K562 (cell line): ENCODE measurements around the gene SNX14. TPM values are rescaled to one million over a fixed set of nuclear protein-coding genes. Genes with fewer than 3 reads are reported as not detected.

Source experiments
- ARNT ChIP-seq, 2 experiments: fragments of 450-650 bp; IDR thresholded peaks; 2 replicates each; pipeline ENCODE4 v1.6.1; 2016; ENCODE audit warnings: mild to moderate bottlenecking in 1 of 2
- BHLHE40 ChIP-seq: IDR thresholded peaks from 2 replicates; pipeline ENCODE4 v1.6.1; 2011; ENCODE audit warnings: low read length, improper control_type of control experiment
- CBX8 ChIP-seq: fragments of 200-600 bp; sonication (generic); IDR thresholded peaks from 2 replicates; pipeline ENCODE4 v1.6.1; 2012; ENCODE audit warnings: borderline replicate concordance, mixed run types, low read depth, mild to moderate bottlenecking, moderate library complexity, mixed read lengths, low read length, control low read depth, inconsistent platforms; ENCODE audit not compliant: poor library complexity, severe bottlenecking; ENCODE audit errors: extremely low read depth
- EP300 ChIP-seq: IDR thresholded peaks from 2 replicates; pipeline ENCODE4 v1.6.1; 2012; ENCODE audit warnings: low read length, improper control_type of control experiment
- FOXJ3 ChIP-seq: sonication (generic); formaldehyde crosslinking; IDR thresholded peaks from 2 replicates; pipeline ENCODE4 v1.4.0; 2020; ENCODE audit warnings: mild to moderate bottlenecking, missing genetic modification reagents
- KHSRP ChIP-seq: fragments of 450-650 bp; IDR thresholded peaks from 2 replicates; pipeline ENCODE4 v1.6.1; 2017
- MEF2D ChIP-seq: conservative IDR thresholded peaks from 2 replicates; pipeline ENCODE4 v1.6.1; 2016; ENCODE audit warnings: low read depth, missing genetic modification characterization, missing compliant biosample characterization
- NCOA1 ChIP-seq: fragments of 450-650 bp; IDR thresholded peaks from 2 replicates; pipeline ENCODE4 v1.6.1; 2016; ENCODE audit warnings: low read depth
- NR1H2 ChIP-seq: sonication (generic); formaldehyde crosslinking; IDR thresholded peaks from 2 replicates; pipeline ENCODE4 v1.4.0; 2020; ENCODE audit warnings: mild to moderate bottlenecking, missing genetic modification reagents
- NR2C1 ChIP-seq, 2 experiments: fragments of 450-650 bp; IDR thresholded peaks; 2 replicates each; pipeline ENCODE4 v1.6.1; 2017; ENCODE audit warnings: mild to moderate bottlenecking in 2 of 2, antibody characterized with exemption in 1 of 2, inconsistent platforms in 1 of 2, missing compliant biosample characterization in 1 of 2, missing genetic modification characterization in 1 of 2
- NR4A1 ChIP-seq, 2 experiments: fragments of 250-450 bp in 1 of 2; fragments of 450-650 bp in 1 of 2; sonication (Bioruptor Pico) in 1 of 2; IDR thresholded peaks; 2 replicates each; pipeline versions ENCODE4 v1.4.0 to v1.6.1; 2016 to 2020; ENCODE audit warnings: mild to moderate bottlenecking in 2 of 2, missing compliant biosample characterization in 1 of 2, missing genetic modification characterization in 1 of 2, moderate library complexity in 1 of 2
- POLR2AphosphoS2 ChIP-seq: IDR thresholded peaks from 2 replicates; pipeline ENCODE4 v1.6.1; 2012; ENCODE audit warnings: low read length, improper control_type of control experiment
- RBM17 ChIP-seq: fragments of 200-400 bp; formaldehyde crosslinking; IDR thresholded peaks from 2 replicates; pipeline ENCODE4 v1.6.1; 2017; ENCODE audit warnings: low read depth, mild to moderate bottlenecking, low read length, borderline replicate concordance
- SETDB1 ChIP-seq: IDR thresholded peaks from one replicate; pipeline ENCODE4 v1.6.1; 2012; ENCODE audit warnings: low read length, control low read depth, inconsistent platforms
- SOX6 ChIP-seq: fragments of 450-650 bp; IDR thresholded peaks from 2 replicates; pipeline ENCODE4 v1.6.1; 2014; ENCODE audit warnings: mild to moderate bottlenecking
- SUPT5H ChIP-seq: fragments of 450-650 bp; IDR thresholded peaks from 2 replicates; pipeline ENCODE4 v1.6.1; 2016
- TCFL5 ChIP-seq: fragments of 250-450 bp; sonication (Bioruptor Pico); conservative IDR thresholded peaks from 2 replicates; pipeline ENCODE4 v1.6.1; 2021; ENCODE audit warnings: mild to moderate bottlenecking, moderate library complexity, matching md5 sums
- THRAP3 ChIP-seq: fragments of 450-650 bp; IDR thresholded peaks from 2 replicates; pipeline ENCODE4 v1.6.1; 2016; ENCODE audit warnings: mild to moderate bottlenecking, inconsistent platforms, borderline replicate concordance
- ZNF124 ChIP-seq: sonication (generic); formaldehyde crosslinking; IDR thresholded peaks from 2 replicates; pipeline ENCODE4 v1.8.1; 2022; ENCODE audit warnings: missing genetic modification reagents
- ZZZ3 ChIP-seq: fragments of 450-650 bp; IDR thresholded peaks from 2 replicates; pipeline ENCODE4 v1.6.1; 2016; ENCODE audit warnings: antibody characterized with exemption, mild to moderate bottlenecking, moderate library complexity
- polyA plus RNA-seq, 8 experiments: library from polyadenylated mRNA; depleted of rRNA in 4 of 8; stranded (reverse) in 5 of 8; unstranded in 3 of 8; fragments of >200 nt; fragmentation: Nextera tagmentation in 2 of 8; fragmentation: Illumina TruSeq in 1 of 8; extraction: Ambion mirVana in 2 of 8; extraction: Trizol in 1 of 8; gene quantifications; 2 replicates each; pipeline versions ENCODE4 v1.2.1 to v1.2.3, GENCODE V29; 2011 to 2014; ENCODE audit warnings: inconsistent platforms in 1 of 8, missing spikeins in 1 of 8
- total RNA-seq, 7 experiments: library from RNA; depleted of rRNA in 6 of 7; stranded (reverse); fragments of >200 nt in 6 of 7; fragmentation: Illumina TruSeq in 2 of 7; extraction: Trizol in 2 of 7; gene quantifications; 2 replicates each; pipeline versions ENCODE4 v1.2.1 to v1.2.3, GENCODE V29; 2011 to 2021; ENCODE audit warnings: low replicate concordance in 1 of 7
- TF ChIP-seq, protein P1 (sequence below): fragments of 450-650 bp; formaldehyde crosslinking; IDR thresholded peaks from 2 replicates; pipeline ENCODE4 v1.4.0; 2022; ENCODE audit warnings: missing genetic modification characterization
- TF ChIP-seq, protein P2 (sequence below): sonication (generic); formaldehyde crosslinking; IDR thresholded peaks from 2 replicates; pipeline ENCODE4 v1.8.0; 2022; ENCODE audit warnings: mild to moderate bottlenecking, missing genetic modification reagents, borderline replicate concordance
- TF ChIP-seq, protein P3 (sequence below): sonication (generic); formaldehyde crosslinking; IDR thresholded peaks from 2 replicates; pipeline ENCODE4 v1.8.0; 2022; ENCODE audit warnings: mild to moderate bottlenecking, missing genetic modification reagents

Gene SNX14
- total and polyA plus RNA-seq, 9 of the 15 experiments (the other 6 are each of a cell fraction or from before 2014, with no cell fraction given), result 46.5 to 140 (median 71.2) TPM

DNA sequence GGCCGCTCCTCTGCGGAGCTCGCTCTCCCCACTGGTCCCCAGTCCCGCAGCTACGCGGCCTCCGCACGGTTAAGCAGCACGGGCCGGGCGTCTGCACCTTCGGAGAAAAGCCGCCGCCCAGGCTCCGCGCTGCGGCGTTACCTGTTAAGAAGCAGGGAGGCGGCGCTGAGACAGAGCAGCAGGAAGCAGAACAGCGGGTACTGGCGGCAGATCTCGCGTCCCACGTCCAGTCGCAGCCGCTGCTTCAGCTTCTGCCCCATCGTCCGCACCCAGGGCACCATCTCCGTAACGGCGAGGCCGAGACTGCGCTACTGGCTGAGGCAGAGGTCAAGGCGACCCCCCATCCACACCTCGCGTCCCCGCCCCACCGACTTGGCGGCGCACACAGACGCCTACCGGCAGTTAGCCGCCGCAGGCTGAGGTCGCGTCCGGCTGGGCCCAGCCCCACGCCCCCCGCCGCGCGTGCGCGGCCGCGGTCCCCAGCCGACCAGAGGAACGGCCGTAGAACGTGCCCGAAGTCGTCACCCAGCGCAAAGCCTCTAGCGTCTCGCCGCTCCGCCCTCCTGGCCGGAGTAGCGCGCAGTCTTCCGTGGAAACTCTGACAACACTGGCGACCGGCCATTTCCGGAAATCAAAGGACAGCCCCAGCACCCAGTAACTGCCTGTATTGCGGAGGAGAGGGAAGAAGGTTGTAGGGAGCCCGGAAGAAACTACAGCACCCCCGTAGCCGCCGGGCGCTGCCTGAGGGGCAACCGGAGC is at the start of gene SNX14 (continued):
- TF ChIP-seq NCOA1 (0 out of 2 replicates have a peak, but pooled peaks have one; percentile 39), NR4A1 (CRISPR knock-in tag; IDR thresholded peaks at IDR 0.05) (peak; percentile 61; the same call in 1 of the 2 replicates), NR4A1 (tag; IDR thresholded peaks at IDR 0.05) (no peak), FOXJ3 (CRISPR knock-in tag) (no peak), SETDB1 (no peak), ZZZ3 (no peak), THRAP3 (no peak), SOX6 (0 out of 2 replicates have a peak, but pooled peaks have one; percentile 41), TCFL5 (no peak), EP300 (peak; percentile 30; the same call in 1 of the 2 replicates), CBX8 (no peak), RBM17 (no peak), NR1H2 (CRISPR knock-in tag) (0 out of 2 replicates have a peak, but pooled peaks have one; percentile 67), BHLHE40 (peak; percentile 91), ZNF124 (CRISPR knock-in tag) (no peak), SUPT5H (peak; percentile 84), NR2C1 (IDR thresholded peaks at IDR 0.05) (0 out of 2 replicates have a peak, but pooled peaks have one; percentile 37), NR2C1 (tag; IDR thresholded peaks at IDR 0.05) (peak; percentile 7), ARNT (IDR thresholded peaks at IDR 0.05) (no peak), MEF2D (tag) (no peak), POLR2AphosphoS2 (no peak), KHSRP (no peak)
- TF ChIP-seq, protein P1, sequence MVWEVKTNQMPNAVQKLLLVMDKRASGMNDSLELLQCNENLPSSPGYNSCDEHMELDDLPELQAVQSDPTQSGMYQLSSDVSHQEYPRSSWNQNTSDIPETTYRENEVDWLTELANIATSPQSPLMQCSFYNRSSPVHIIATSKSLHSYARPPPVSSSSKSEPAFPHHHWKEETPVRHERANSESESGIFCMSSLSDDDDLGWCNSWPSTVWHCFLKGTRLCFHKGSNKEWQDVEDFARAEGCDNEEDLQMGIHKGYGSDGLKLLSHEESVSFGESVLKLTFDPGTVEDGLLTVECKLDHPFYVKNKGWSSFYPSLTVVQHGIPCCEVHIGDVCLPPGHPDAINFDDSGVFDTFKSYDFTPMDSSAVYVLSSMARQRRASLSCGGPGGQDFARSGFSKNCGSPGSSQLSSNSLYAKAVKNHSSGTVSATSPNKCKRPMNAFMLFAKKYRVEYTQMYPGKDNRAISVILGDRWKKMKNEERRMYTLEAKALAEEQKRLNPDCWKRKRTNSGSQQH (CRISPR knock-in tag), result no peak
- TF ChIP-seq, protein P2, sequence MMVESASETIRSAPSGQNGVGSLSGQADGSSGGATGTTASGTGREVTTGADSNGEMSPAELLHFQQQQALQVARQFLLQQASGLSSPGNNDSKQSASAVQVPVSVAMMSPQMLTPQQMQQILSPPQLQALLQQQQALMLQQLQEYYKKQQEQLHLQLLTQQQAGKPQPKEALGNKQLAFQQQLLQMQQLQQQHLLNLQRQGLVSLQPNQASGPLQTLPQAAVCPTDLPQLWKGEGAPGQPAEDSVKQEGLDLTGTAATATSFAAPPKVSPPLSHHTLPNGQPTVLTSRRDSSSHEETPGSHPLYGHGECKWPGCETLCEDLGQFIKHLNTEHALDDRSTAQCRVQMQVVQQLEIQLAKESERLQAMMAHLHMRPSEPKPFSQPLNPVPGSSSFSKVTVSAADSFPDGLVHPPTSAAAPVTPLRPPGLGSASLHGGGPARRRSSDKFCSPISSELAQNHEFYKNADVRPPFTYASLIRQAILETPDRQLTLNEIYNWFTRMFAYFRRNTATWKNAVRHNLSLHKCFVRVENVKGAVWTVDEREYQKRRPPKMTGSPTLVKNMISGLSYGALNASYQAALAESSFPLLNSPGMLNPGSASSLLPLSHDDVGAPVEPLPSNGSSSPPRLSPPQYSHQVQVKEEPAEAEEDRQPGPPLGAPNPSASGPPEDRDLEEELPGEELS (CRISPR knock-in tag), result no peak
- TF ChIP-seq, protein P3, sequence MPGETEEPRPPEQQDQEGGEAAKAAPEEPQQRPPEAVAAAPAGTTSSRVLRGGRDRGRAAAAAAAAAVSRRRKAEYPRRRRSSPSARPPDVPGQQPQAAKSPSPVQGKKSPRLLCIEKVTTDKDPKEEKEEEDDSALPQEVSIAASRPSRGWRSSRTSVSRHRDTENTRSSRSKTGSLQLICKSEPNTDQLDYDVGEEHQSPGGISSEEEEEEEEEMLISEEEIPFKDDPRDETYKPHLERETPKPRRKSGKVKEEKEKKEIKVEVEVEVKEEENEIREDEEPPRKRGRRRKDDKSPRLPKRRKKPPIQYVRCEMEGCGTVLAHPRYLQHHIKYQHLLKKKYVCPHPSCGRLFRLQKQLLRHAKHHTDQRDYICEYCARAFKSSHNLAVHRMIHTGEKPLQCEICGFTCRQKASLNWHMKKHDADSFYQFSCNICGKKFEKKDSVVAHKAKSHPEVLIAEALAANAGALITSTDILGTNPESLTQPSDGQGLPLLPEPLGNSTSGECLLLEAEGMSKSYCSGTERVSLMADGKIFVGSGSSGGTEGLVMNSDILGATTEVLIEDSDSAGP (CRISPR knock-in tag), result no peak
